GM18873 (cell line): ENCODE measurements around the gene DUS2.
"Not testable (repeated sequence)": the region's sequence is repeated elsewhere in the genome, so short reads cannot be mapped to it uniquely, and the experiment has no call there.

Experiments used
- ATAC-seq: cut with Tn5 transposase; IDR thresholded peaks from one replicate; pipeline ENCODE4 v1.9.1; 2021; ENCODE audit warnings: mild to moderate bottlenecking, moderate library complexity, moderate number of reproducible peaks; ENCODE audit not compliant: unreplicated experiment, low FRiP score

Gene DUS2

DNA sequence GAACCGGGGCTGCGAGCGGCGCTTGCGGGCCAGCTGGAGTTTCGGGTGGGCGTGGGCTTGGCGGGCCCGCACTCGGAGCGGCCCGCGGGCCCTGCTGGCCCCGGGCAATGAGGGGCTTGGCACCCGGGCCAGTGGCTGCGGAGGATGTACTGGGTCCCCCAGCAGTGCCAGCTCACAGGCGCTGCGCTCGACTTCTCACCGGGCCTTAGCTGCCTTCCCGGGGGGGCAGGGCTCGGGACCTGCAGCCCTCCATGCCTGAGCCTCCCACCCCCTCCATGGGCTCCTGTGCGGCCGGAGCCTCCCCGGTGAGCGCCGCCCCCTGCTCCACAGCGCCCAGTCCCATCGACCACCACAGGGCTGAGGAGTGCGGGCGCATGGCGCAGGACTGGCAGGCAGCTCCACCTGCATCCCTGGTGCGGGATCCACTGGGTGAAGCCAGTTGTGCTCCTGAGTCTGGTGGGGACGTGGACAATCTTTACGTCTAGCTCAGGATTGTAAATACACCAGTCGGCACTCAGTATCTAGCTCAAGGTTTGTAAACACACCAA lies 24.8 kb upstream of the DUS2 start:
- ATAC-seq = not testable (repeated sequence)

DNA sequence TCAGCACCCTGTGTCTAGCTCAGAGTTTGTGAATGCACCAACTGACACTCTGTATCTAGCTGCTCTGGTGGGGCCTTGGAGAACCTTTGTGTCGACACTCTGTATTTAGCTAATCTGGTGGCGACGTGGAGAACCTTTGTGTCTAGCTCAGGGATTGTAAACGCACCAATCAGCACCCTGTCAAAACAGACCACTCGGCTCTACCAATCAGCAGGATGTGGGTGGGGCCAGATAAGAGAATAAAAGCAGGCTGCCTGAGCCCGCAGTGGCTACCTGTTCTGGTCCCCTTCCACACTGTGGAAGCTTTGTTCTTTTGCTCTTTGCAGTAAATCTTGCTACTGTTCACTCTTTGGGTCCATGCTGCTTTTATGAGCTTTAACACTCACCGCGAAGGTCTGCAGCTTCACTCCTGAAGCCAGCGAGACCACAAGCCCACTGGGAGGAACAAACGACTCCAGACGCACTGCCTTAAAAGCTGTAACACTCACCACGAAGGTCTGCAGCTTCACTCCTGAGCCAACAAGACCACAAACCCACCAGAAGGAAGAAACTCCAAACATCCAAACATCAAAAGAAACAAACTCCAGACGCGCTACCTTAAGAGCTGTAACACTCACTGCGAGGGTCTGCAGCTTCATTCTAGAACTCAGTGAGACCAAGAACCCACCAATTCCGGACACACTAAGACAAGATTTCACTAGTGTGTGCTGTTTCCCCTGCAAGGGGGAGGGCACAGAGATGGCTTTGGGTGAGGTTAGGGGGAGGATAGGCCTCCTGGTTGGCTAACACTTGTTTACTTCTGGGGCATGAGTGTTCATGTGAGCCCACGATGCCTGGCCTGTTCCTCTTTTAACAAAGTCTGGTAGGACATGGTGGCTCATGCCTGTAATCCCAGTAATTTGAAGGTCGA lies 24.1 kb upstream of the DUS2 start, which contains the start of gene DPEP2:
Gene DPEP2 (minus strand): TSS at position 706 of the 910 bp plus-strand sequence. CDS start 6,272 bp downstream, outside the sequence.
- not testable (repeated sequence) for ATAC-seq

- ATAC-seq = no peak
These were observed 23.1 kb upstream of the DUS2 start for GRCh38 chr16:67999985-68000384.

GRCh38 chr16:68000450-68000849 lies 22.6 kb upstream of the DUS2 start:
- no peak for ATAC-seq

DNA sequence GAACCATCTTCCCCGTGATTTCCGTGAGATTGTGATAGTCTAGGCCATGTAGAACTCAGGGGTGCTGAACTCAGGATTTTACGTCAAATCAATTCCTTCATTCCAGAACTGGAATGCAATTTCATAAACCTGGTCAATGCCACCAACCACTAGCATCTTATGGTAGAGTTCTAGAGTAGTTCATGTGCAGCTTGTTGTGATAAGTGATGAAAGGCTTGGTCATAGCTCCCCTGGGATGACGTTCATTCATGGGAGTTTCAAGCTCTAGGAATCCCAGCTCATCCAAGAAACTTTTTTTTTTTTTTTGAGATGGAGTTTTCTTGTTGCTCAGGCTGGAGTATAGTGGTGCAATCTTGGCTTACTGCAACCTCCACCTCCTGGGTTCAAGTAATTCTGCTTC lies 20.1 kb upstream of the DUS2 start:
- ATAC-seq = no peak

GRCh38 chr16:68005211-68005610 lies 17.9 kb upstream of the DUS2 start:
- no peak for ATAC-seq

DNA sequence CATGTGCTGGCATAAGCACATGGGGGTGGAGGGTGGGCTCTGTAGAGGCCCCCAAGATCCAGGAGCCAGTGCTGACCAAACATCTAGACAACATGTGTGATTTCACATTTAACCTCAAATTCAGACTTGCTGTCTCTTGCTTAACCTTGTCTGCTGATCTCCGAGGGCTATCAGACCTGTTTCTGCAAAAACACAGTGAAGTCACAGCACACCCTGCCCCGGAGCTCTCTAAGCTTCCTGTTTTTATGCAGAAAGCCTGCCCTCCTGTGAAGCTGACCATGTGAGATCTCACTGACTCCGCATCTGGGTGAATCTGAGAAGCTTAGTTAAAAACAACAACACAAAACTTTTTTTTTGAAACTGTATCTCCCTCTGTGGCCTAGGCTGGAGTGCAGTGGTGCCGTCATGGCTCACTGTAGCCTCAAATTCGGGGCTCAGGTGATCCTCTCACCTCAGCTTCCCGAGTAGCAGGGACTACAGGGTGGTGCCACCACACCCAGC lies 17.2 kb upstream of the DUS2 start:
- ATAC-seq = no peak

GRCh38 chr16:68009157-68009735 lies 13.8 kb upstream of the DUS2 start:
- ATAC-seq = no peak

DNA sequence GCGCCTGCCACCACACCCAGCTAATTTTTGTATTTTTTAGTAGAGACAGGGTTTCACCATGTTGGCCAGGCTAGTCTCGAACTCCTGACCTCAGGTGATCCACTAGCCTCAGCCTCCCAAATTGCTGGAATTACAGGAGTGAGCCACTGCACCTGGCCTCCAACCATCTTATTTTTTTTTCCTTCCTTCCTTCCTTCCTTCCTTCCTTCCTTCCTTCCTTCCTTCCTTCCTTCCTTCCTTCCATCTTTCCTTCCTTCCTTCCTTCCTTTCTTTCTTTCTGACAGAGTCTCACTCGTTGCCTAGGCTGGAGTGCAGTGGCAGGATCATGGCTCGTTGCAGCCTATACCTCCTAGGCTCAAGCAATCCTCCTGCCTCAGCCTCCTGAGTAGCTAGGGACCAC lies 13.2 kb upstream of the DUS2 start:
- ATAC-seq = not testable (repeated sequence)

- ATAC-seq = no peak
These were observed 9.6 kb upstream of the DUS2 start for GRCh38 chr16:68013440-68013839.

GRCh38 chr16:68015681-68016080 lies 7.4 kb upstream of the DUS2 start, which contains the start of gene DPEP2NB:
DPEP2NB (minus strand) TSS chr16:68015911; CDS start chr16:68015770, 141 bp downstream.
- ATAC-seq = no peak

DNA sequence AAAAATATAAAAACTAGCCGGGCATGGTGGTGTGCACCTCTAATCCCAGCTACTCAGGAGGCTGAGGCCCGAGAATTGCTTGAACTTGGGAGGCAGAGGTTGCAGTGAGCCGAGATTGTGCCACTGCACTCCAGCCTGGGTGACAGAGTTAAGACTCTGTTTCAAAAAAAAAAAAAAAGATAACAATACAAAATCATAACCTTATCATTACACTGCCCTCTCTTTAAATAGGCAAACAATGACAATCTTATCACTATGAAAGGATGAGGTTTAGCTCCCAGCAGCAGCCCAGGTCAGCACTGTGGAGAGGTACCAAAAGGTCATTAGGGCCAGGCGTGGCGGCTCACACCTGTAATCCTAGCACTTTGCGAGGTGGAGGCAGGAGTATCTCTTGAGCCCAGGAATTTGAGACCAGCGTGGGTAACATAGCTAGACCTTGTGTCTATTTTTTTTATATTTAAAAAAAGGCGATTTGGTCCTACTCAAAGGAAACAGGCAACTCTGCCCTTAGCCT lies 3.9 kb upstream of the DUS2 start:
- no peak for ATAC-seq

GRCh38 chr16:68021490-68021889 lies 1.6 kb upstream of the DUS2 start:
- no peak for ATAC-seq

DNA sequence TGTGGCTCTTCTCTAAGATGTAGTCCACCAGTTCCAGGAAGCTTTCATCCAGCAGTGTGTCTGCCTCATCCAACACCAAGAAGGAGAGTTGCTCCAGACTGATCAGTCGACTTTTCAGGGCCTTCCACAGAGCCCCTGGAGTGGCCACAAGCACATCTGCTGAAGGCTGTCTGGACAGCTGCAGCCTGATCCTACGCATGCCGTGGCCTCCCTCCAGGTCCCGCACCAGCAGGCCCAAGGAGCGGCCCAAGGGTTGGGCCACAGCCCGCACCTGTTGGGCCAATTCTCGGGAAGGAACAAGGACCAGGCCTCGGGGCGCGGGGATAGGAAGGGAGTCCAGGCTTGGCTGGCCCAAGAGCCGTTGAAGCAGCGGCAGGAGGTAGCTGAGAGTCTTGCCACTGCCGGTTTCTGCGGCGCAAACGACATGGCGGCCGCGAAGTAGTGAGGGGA lies 781 bp upstream of the DUS2 start:
- ATAC-seq = no peak

- no peak for ATAC-seq
These were observed 5.9 kb downstream of the DUS2 start for GRCh38 chr16:68028996-68029395.

DNA sequence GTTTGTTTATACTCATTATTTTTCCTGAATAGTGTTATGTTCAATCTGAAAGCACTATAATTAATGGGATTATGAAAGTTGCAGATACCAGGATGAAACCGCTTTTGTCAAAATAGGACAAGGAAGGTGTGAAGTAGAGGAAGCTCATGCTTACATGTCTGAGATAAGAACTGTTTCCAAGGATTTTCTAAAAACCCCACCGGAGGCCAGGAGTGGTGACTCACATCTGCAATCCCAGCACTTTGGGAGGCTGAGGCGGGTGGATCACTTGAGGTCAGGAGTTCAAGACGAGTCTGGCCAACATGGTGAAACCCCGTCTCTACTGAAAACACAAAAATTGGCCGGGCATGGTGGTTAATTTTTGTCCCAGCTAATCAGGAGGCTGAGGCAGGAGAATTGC lies 7.0 kb downstream of the DUS2 start:
- ATAC-seq = not testable (repeated sequence)

DNA sequence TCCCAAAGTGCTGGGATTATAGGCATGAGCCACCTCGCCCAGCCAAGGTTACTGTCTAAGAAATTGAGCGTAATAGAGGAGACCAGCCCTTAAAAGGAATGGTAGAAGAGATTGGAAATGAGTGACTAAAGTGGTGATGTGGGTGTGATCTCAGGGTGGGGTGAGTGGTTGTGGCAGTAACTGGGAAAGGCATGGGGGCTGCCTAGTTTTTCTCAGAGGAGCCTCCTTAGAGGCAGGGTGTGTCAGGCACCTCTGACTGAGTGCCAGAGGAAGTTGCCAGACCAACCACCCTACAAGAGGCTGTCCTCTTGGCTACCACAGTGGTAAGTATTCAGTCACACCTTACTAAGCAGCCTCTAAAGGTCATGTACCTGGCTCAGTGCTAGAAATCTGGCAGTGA lies 8.9 kb downstream of the DUS2 start:
- no peak for ATAC-seq

- ATAC-seq = no peak
These were observed 10.0 kb downstream of the DUS2 start for GRCh38 chr16:68033101-68033500.

- no peak for ATAC-seq
These were observed 12.1 kb downstream of the DUS2 start for GRCh38 chr16:68035227-68035626.

DNA sequence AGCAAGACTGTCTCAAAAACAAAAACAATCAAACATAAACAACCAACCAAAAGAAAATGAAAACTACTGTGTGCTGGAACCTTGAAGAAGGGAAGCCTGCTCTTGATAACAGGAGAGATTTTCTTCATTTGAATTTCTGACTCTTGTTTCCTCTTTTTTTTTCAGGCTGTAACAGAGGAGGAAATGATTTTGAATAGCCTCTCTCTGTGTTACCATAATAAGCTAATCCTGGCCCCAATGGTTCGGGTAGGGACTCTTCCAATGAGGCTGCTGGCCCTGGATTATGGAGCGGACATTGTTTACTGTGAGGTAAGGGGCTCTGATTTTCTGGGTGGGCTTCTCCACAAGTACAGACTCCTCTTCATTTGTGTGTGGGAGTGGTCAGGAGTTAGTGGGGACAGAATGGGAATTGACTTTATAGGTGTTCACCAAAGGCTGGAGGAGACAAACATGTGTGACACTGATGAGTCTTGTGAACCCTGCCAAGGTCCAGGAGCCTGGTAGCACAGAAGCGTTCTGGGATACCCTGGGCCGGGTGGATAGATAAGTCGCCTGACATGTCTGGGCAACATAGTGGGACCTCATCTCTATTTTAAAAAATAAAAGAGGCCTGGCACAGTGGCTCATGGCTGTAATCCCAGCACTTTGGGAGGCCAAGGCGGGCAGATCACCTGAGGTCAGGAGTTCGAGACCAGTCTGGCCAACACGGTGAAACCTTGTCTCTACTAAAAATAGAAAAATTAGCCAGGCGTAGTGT lies 14.9 kb downstream of the DUS2 start:
- ATAC-seq = no peak
